Anterior cingulate cortex (tissue), 58 donors: ENCODE measurements around the gene RABGAP1L.
"Not testable (repeated sequence)": the region's sequence is repeated elsewhere in the genome, so short reads cannot be mapped to it uniquely, and the experiment has no call there.

Source experiments
- DNase-seq, 58 donors: peaks; one replicate each; lab custom pipeline; 2025; lab: John Stamatoyannopoulos, UW

The RABGAP1L gene

GRCh38 chr1:174534789-174535188, 375.5 kb downstream of the RABGAP1L start:
- DNase-seq = no peak

GRCh38 chr1:174535207-174535606, 375.9 kb downstream of the RABGAP1L start:
- no peak for DNase-seq

GRCh38 chr1:174543421-174543820, 384.1 kb downstream of the RABGAP1L start:
- DNase-seq = not testable (repeated sequence)

GRCh38 chr1:174550296-174550695, 391.0 kb downstream of the RABGAP1L start:
- no peak for DNase-seq

- no peak for DNase-seq
These were observed 397.1 kb downstream of the RABGAP1L start for GRCh38 chr1:174556392-174556791.

- no peak for DNase-seq
These were observed 409.2 kb downstream of the RABGAP1L start for GRCh38 chr1:174568551-174568950.

- no peak for DNase-seq
These were observed 409.9 kb downstream of the RABGAP1L start for GRCh38 chr1:174569240-174569639.

GRCh38 chr1:174572771-174573170, 413.5 kb downstream of the RABGAP1L start:
- no peak for DNase-seq

- DNase-seq = not testable (repeated sequence)
These were observed 416.8 kb downstream of the RABGAP1L start for GRCh38 chr1:174576120-174576519.

GRCh38 chr1:174577681-174578080, 418.4 kb downstream of the RABGAP1L start:
- no peak for DNase-seq

GRCh38 chr1:174580801-174581200, 421.5 kb downstream of the RABGAP1L start:
- DNase-seq = no peak

GRCh38 chr1:174583316-174583715, 424.0 kb downstream of the RABGAP1L start:
- no peak for DNase-seq

GRCh38 chr1:174584071-174584470, 424.8 kb downstream of the RABGAP1L start:
- no peak for DNase-seq

GRCh38 chr1:174588618-174589017, 429.3 kb downstream of the RABGAP1L start:
- not testable (repeated sequence) for DNase-seq

GRCh38 chr1:174605198-174605597, 445.9 kb downstream of the RABGAP1L start:
- no peak for DNase-seq

- DNase-seq = no peak
These were observed 447.2 kb downstream of the RABGAP1L start for GRCh38 chr1:174606471-174606870.

- DNase-seq = not testable (repeated sequence)
These were observed 458.6 kb downstream of the RABGAP1L start for GRCh38 chr1:174617905-174618304.

GRCh38 chr1:174623324-174624035, 464.2 kb downstream of the RABGAP1L start:
- DNase-seq = no peak

- DNase-seq = no peak
These were observed 467.0 kb downstream of the RABGAP1L start for GRCh38 chr1:174626031-174627025.

- peak in 1 of 58 donors; percentile 6 for DNase-seq
These were observed 478.2 kb downstream of the RABGAP1L start for GRCh38 chr1:174637487-174637886.

GRCh38 chr1:174639461-174639860, 480.1 kb downstream of the RABGAP1L start:
- DNase-seq = no peak
